ENCODE data around the gene ALLC.

- TF ChIP-seq POLR2A (IDR thresholded peaks at IDR 0.05) (no peak), POLR2AphosphoS5 (IDR thresholded peaks at IDR 0.05) (no peak)
- TF ChIP-seq, protein P1, sequence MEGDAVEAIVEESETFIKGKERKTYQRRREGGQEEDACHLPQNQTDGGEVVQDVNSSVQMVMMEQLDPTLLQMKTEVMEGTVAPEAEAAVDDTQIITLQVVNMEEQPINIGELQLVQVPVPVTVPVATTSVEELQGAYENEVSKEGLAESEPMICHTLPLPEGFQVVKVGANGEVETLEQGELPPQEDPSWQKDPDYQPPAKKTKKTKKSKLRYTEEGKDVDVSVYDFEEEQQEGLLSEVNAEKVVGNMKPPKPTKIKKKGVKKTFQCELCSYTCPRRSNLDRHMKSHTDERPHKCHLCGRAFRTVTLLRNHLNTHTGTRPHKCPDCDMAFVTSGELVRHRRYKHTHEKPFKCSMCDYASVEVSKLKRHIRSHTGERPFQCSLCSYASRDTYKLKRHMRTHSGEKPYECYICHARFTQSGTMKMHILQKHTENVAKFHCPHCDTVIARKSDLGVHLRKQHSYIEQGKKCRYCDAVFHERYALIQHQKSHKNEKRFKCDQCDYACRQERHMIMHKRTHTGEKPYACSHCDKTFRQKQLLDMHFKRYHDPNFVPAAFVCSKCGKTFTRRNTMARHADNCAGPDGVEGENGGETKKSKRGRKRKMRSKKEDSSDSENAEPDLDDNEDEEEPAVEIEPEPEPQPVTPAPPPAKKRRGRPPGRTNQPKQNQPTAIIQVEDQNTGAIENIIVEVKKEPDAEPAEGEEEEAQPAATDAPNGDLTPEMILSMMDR (IDR thresholded peaks at IDR 0.05), result no peak
These were observed 16.8 kb upstream of the ALLC start for GRCh38 chr2:3641181-3641580.

All from transverse colon (tissue), 4 donors.